T47D (cell line): ENCODE results near the gene TAAR9.
"Not testable (repeated sequence)": the region's sequence is repeated elsewhere in the genome, so short reads cannot be mapped to it uniquely, and the experiment has no call there.

ENCODE experiments used
- DNase-seq, 2 experiments: peaks; one replicate each; pipeline versions ENCODE4 v3.0.0 to v3.0.0-alpha.2; 2011 to 2012; ENCODE audit warnings: low read depth in 1 of 2, low spot score in 1 of 2
- JUND ChIP-seq: IDR thresholded peaks from 2 replicates; pipeline ENCODE4 v1.6.1; 2012; ENCODE audit warnings: low read depth
- in situ Hi-C: cut with HindIII; loops from 2 replicates; pipeline ENCODE4 v1.10.0; 2016; ENCODE audit warnings: low sequenced_read_pairs, low pct_unique_long_range_greater_than_20kb

TAAR9 gene

GRCh38 chr6:132527791-132528190 is 10.3 kb upstream of the TAAR9 start:
- in situ Hi-C loops: no loop called here
- TF ChIP-seq JUND: no peak
- DNase-seq: no peak

GRCh38 chr6:132530293-132530974 is 7.6 kb upstream of the TAAR9 start:
- in situ Hi-C loops: no loop called here
- no peak for TF ChIP-seq JUND
- DNase-seq: peak in 1 of 2 experiments; percentile 66

GRCh38 chr6:132534546-132534945 is 3.5 kb upstream of the TAAR9 start:
- in situ Hi-C loops, DNase-seq: not testable (repeated sequence)

- DNase-seq: no peak
- in situ Hi-C loops: no loop called here
- no peak for TF ChIP-seq JUND
Observed at GRCh38 chr6:132537145-132537544, 932 bp upstream of the TAAR9 start.

- in situ Hi-C loops: no loop called here
- no peak for DNase-seq
- no peak for TF ChIP-seq JUND
Observed at GRCh38 chr6:132544826-132545225, 6.7 kb downstream of the TAAR9 start.

GRCh38 chr6:132548746-132549463 is 10.8 kb downstream of the TAAR9 start:
- no peak for TF ChIP-seq JUND
- no peak for DNase-seq
- in situ Hi-C loops: no loop called here

- TF ChIP-seq JUND: no peak
- in situ Hi-C loops: no loop called here
- no peak for DNase-seq
Observed at GRCh38 chr6:132551214-132551613, 13.1 kb downstream of the TAAR9 start.

- TF ChIP-seq JUND: no peak
- in situ Hi-C loops: no loop called here
Observed at GRCh38 chr6:132552372-132552771, 14.3 kb downstream of the TAAR9 start, which contains the start of gene TAAR8. TSS of gene TAAR8 (plus strand) at chr6:132552672. CDS start at chr6:132552693, 21 bp downstream.

GRCh38 chr6:132560087-132560486 is 22.0 kb downstream of the TAAR9 start:
- in situ Hi-C loops, DNase-seq: not testable (repeated sequence)

More at GRCh38 chr6:132552372-132552771, 14.3 kb downstream of the TAAR9 start, which contains the start of gene TAAR8:
- DNase-seq: no peak

GRCh38 chr6:132566404-132566803 is 28.3 kb downstream of the TAAR9 start:
- no peak for DNase-seq
- no peak for TF ChIP-seq JUND
- in situ Hi-C loops: no loop called here

GRCh38 chr6:132567566-132567965 is 29.5 kb downstream of the TAAR9 start:
- TF ChIP-seq JUND: no peak
- in situ Hi-C loops: no loop called here
- no peak for DNase-seq

- DNase-seq: no peak
- TF ChIP-seq JUND: no peak
- in situ Hi-C loops: no loop called here
Observed at GRCh38 chr6:132568611-132569010, 30.5 kb downstream of the TAAR9 start.

GRCh38 chr6:132569170-132569569 is 31.1 kb downstream of the TAAR9 start:
- TF ChIP-seq JUND: no peak
- in situ Hi-C loops: no loop called here
- DNase-seq: no peak
